Neural cell (in vitro differentiated cells): Measurements from ENCODE around the gene HAND1. TPM values are rescaled to one million over a fixed set of nuclear protein-coding genes. Genes with fewer than 3 reads are reported as not detected.

ENCODE experiments used
- H2AFZ ChIP-seq: fragments of 200-600, 300-800 bp; sonication (generic), shearing (Covaris generic); 2 replicates; pipeline ENCODE4 v1.6.0; 2014; ENCODE audit warnings: low read depth, mild to moderate bottlenecking, antibody characterized with exemption, low read length, moderate library complexity
- H3F3A ChIP-seq: fragments of 200-600 bp; shearing (Covaris generic); 2 replicates; pipeline ENCODE4 v1.6.1; 2016; ENCODE audit warnings: mild to moderate bottlenecking, moderate library complexity, mixed read lengths, antibody characterized with exemption, low read length; ENCODE audit not compliant: insufficient read depth, poor library complexity, severe bottlenecking
- H3K27ac ChIP-seq: fragments of 200-600, 300-800 bp; sonication (generic), shearing (Covaris generic); 2 replicates; pipeline ENCODE4 v1.5.1; 2014; ENCODE audit warnings: mild to moderate bottlenecking, low read length, moderate library complexity
- H3K27me3 ChIP-seq: fragments of 300-800, 200-600 bp; sonication (generic), shearing (Covaris generic); 2 replicates; pipeline ENCODE4 v1.6.0; 2014; ENCODE audit warnings: mild to moderate bottlenecking, low read depth, low read length, moderate library complexity; ENCODE audit not compliant: insufficient read depth
- H3K36me3 ChIP-seq: fragments of 300-800, 200-600 bp; sonication (generic), shearing (Covaris generic); 2 replicates; pipeline ENCODE4 v1.5.1; 2014; ENCODE audit warnings: mild to moderate bottlenecking, antibody characterized with exemption, low read length, moderate library complexity; ENCODE audit not compliant: insufficient read depth
- H3K4me2 ChIP-seq: fragments of 300-800, 200-600 bp; sonication (generic), shearing (Covaris generic); 2 replicates; pipeline ENCODE4 v1.6.0; 2014; ENCODE audit warnings: mild to moderate bottlenecking, low read length
- H3K4me3 ChIP-seq: fragments of 300-800, 200-600 bp; sonication (generic), shearing (Covaris generic); 2 replicates; pipeline ENCODE4 v1.5.1; 2014; ENCODE audit warnings: mild to moderate bottlenecking, low read length, moderate library complexity
- H3K79me2 ChIP-seq: fragments of 200-600 bp; shearing (Covaris generic); replicated peaks from 2 replicates; pipeline ENCODE4 v1.6.0; 2014; ENCODE audit warnings: mild to moderate bottlenecking, low read length, moderate library complexity; ENCODE audit not compliant: insufficient read depth
- H3K9ac ChIP-seq: fragments of 300-800, 200-600 bp; sonication (generic), shearing (Covaris generic); 2 replicates; pipeline ENCODE4 v1.6.1; 2016; ENCODE audit warnings: mild to moderate bottlenecking, low read length, mixed read lengths
- H3K9me2 ChIP-seq: fragments of 200-600 bp; shearing (Covaris generic); 2 replicates; pipeline ENCODE4 v1.6.1; 2016; ENCODE audit warnings: mild to moderate bottlenecking, low read length, mixed read lengths; ENCODE audit not compliant: insufficient read depth
- H3K9me3 ChIP-seq: fragments of 200-600, 300-800 bp; sonication (generic), shearing (Covaris generic); 2 replicates; pipeline ENCODE4 v1.6.1; 2016; ENCODE audit warnings: mild to moderate bottlenecking, mixed run types, low read length, moderate library complexity, mixed read lengths
- H4K20me1 ChIP-seq: fragments of 200-600 bp; shearing (Covaris generic); 2 replicates; pipeline ENCODE4 v1.6.1; 2016; ENCODE audit warnings: mild to moderate bottlenecking, mixed run types; ENCODE audit not compliant: insufficient read depth
- EP300 ChIP-seq: fragments of 450-650 bp; conservative IDR thresholded peaks from 2 replicates; pipeline ENCODE4 v1.6.1; 2014; ENCODE audit warnings: antibody characterized with exemption, mild to moderate bottlenecking, moderate library complexity; ENCODE audit not compliant: poor library complexity, severe bottlenecking
- EZH2 ChIP-seq: fragments of 200-600, 300-800 bp; shearing (Covaris generic), sonication (generic); IDR thresholded peaks from 2 replicates; pipeline ENCODE4 v1.6.1; 2014; ENCODE audit warnings: antibody characterized with exemption, low read length, borderline replicate concordance, mild to moderate bottlenecking; ENCODE audit not compliant: insufficient read depth, poor library complexity, severe bottlenecking
- MXI1 ChIP-seq: fragments of 450-650 bp; conservative IDR thresholded peaks from 2 replicates; pipeline ENCODE4 v1.6.1; 2014; ENCODE audit warnings: antibody characterized with exemption, mild to moderate bottlenecking; ENCODE audit not compliant: poor library complexity, severe bottlenecking
- POLR2AphosphoS5 ChIP-seq: IDR thresholded peaks from 2 replicates; pipeline ENCODE4 v1.6.1; 2012
- RAD21 ChIP-seq: fragments of 450-650 bp; conservative IDR thresholded peaks from 2 replicates; pipeline ENCODE4 v1.6.1; 2014; ENCODE audit warnings: antibody characterized with exemption, mild to moderate bottlenecking, moderate library complexity
- SMC3 ChIP-seq: fragments of 450-650 bp; conservative IDR thresholded peaks from 2 replicates; pipeline ENCODE4 v1.6.1; 2014; ENCODE audit warnings: antibody characterized with exemption, mild to moderate bottlenecking, moderate library complexity; ENCODE audit not compliant: poor library complexity
- TAF1 ChIP-seq: IDR thresholded peaks from 2 replicates; pipeline ENCODE4 v1.6.1; 2012; ENCODE audit warnings: low read depth
- polyA plus RNA-seq: library from polyadenylated mRNA; depleted of rRNA; stranded (reverse); fragments of >200 nt; gene quantifications from 2 replicates; pipeline ENCODE4 v1.2.3, GENCODE V29; 2014
- TF ChIP-seq, protein P1 (sequence below): IDR thresholded peaks from 2 replicates; pipeline ENCODE4 v1.6.1; 2012; ENCODE audit warnings: borderline replicate concordance
- TF ChIP-seq, protein P2 (sequence below): fragments of 450-650 bp; IDR thresholded peaks from 2 replicates; pipeline ENCODE4 v1.5.1; 2014; ENCODE audit warnings: antibody characterized with exemption, mild to moderate bottlenecking, moderate library complexity; ENCODE audit not compliant: poor library complexity, severe bottlenecking

The HAND1 gene
- polyA plus RNA-seq, 1 donor from 2014 or later = not detected

DNA sequence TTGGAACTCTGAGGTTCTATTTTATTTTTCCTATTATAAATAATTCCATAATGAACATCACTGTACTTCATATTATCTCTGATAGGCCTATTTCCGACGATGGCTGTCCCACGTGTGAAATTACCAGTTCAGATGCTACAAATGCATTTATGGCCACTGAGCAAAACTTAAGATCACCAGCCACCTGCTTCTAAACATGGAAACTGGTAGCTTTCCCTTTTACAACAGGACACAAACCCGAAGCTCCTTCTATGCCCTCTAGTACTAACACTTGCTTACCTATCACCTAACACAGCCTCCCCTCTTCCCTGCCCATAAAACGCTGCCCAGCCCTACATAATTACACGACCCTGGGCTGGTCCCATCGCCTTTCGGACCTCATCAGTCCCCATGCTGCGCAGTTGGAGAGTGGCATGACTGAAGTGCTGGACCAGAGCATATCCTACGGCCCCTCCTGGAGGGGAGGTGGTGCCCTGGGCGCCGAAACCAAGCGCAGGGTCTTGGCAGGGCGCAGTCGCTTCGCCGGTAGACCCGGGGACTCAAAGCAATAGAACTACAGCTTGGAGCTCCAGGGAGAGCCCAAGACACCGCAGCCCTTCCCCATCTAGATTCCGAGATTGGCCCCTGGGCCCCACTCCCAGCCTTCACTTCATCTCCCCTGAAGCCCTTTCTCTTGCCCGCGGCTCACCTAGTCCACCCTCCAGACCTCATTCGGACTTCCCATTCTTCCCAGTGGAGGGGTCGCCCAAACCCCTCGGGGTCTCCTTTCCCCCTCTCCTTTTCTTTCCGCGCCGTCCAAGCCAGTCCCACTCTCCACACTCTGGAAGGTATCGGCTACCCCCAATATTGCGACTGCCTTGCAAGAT lies 33.2 kb downstream of the HAND1 start:
- Histone ChIP-seq H3K36me3 (no peaks in the 10 kb centered on the region), H3K9me2 (no peaks in the 10 kb centered on the region), H3K79me2 (peaks cover 21% of the 10 kb centered on the region), H2AFZ (peak overlapping the region; percentile 92), H3F3A (no peaks in the 10 kb centered on the region), H3K27ac (no peak overlapping the region), H4K20me1 (no peaks in the 10 kb centered on the region), H3K9ac (peak overlapping the region; percentile 50), H3K27me3 (no peaks in the 10 kb centered on the region), H3K9me3 (no peaks in the 10 kb centered on the region), H3K4me3 (peak overlapping the region; percentile 96), H3K4me2 (peak overlapping the region; percentile 96)
- TF ChIP-seq RAD21 (no peak), SMC3 (no peak), MXI1 (no peak), TAF1 (no peak), POLR2AphosphoS5 (no peak), EZH2 (no peak), EP300 (no peak)
- TF ChIP-seq, protein P1, sequence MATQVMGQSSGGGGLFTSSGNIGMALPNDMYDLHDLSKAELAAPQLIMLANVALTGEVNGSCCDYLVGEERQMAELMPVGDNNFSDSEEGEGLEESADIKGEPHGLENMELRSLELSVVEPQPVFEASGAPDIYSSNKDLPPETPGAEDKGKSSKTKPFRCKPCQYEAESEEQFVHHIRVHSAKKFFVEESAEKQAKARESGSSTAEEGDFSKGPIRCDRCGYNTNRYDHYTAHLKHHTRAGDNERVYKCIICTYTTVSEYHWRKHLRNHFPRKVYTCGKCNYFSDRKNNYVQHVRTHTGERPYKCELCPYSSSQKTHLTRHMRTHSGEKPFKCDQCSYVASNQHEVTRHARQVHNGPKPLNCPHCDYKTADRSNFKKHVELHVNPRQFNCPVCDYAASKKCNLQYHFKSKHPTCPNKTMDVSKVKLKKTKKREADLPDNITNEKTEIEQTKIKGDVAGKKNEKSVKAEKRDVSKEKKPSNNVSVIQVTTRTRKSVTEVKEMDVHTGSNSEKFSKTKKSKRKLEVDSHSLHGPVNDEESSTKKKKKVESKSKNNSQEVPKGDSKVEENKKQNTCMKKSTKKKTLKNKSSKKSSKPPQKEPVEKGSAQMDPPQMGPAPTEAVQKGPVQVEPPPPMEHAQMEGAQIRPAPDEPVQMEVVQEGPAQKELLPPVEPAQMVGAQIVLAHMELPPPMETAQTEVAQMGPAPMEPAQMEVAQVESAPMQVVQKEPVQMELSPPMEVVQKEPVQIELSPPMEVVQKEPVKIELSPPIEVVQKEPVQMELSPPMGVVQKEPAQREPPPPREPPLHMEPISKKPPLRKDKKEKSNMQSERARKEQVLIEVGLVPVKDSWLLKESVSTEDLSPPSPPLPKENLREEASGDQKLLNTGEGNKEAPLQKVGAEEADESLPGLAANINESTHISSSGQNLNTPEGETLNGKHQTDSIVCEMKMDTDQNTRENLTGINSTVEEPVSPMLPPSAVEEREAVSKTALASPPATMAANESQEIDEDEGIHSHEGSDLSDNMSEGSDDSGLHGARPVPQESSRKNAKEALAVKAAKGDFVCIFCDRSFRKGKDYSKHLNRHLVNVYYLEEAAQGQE = no peak
- TF ChIP-seq, protein P2, sequence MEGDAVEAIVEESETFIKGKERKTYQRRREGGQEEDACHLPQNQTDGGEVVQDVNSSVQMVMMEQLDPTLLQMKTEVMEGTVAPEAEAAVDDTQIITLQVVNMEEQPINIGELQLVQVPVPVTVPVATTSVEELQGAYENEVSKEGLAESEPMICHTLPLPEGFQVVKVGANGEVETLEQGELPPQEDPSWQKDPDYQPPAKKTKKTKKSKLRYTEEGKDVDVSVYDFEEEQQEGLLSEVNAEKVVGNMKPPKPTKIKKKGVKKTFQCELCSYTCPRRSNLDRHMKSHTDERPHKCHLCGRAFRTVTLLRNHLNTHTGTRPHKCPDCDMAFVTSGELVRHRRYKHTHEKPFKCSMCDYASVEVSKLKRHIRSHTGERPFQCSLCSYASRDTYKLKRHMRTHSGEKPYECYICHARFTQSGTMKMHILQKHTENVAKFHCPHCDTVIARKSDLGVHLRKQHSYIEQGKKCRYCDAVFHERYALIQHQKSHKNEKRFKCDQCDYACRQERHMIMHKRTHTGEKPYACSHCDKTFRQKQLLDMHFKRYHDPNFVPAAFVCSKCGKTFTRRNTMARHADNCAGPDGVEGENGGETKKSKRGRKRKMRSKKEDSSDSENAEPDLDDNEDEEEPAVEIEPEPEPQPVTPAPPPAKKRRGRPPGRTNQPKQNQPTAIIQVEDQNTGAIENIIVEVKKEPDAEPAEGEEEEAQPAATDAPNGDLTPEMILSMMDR = no peak

DNA sequence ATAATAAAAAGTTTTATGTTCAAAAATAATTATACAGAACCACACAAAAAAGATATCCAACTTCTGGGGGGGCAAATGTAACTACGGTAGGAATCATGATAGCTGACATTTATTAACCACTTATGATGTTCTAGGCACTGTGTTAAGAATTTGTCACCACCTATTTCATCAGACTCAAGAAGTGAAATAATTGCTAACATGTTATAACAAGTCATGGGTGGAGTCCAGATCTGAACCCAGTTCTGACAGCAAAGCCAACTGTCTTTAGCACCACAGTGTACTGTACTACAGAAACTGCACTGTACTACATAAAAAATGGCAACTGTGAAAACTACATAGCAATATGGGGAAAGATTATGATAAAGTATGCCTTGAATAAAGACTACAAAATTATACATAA lies 35.2 kb downstream of the HAND1 start:
- Histone ChIP-seq H3F3A (no peaks in the 10 kb centered on the region), H3K27me3 (no peaks in the 10 kb centered on the region), H3K4me2 (no peak overlapping the region), H3K9me3 (no peaks in the 10 kb centered on the region), H2AFZ (no peak overlapping the region), H3K27ac (no peak overlapping the region), H3K9ac (no peak overlapping the region), H3K36me3 (no peaks in the 10 kb centered on the region), H3K4me3 (no peak overlapping the region), H4K20me1 (no peaks in the 10 kb centered on the region), H3K79me2 (peaks cover 3% of the 10 kb centered on the region), H3K9me2 (no peaks in the 10 kb centered on the region)
- TF ChIP-seq, protein P2 = no peak
- no peak for TF ChIP-seq MXI1
- no peak for TF ChIP-seq EP300
- TF ChIP-seq POLR2AphosphoS5 = no peak
- TF ChIP-seq RAD21 = no peak
- TF ChIP-seq EZH2 = no peak
- TF ChIP-seq, protein P1 = no peak
- TF ChIP-seq SMC3 = no peak
- TF ChIP-seq TAF1 = no peak
